NT2/D1 (cell line): ENCODE measurements around the gene ADAM22.

Source experiments
- DNase-seq: peaks from one replicate; pipeline ENCODE4 v3.0.0-alpha.2; 2011; ENCODE audit warnings: low read depth, low spot score
- H3K27me3 ChIP-seq: 2 replicates; pipeline ENCODE4 v1.6.0; 2011; ENCODE audit warnings: mild to moderate bottlenecking; ENCODE audit not compliant: insufficient read length, insufficient read depth
- H3K36me3 ChIP-seq: 2 replicates; pipeline ENCODE4 v1.6.1; 2011; ENCODE audit warnings: mild to moderate bottlenecking, low read length, mixed read lengths; ENCODE audit not compliant: insufficient read depth, insufficient read length
- H3K4me1 ChIP-seq: 2 replicates; pipeline ENCODE4 v1.5.1; 2011; ENCODE audit not compliant: insufficient read depth, insufficient read length
- H3K4me3 ChIP-seq: 2 replicates; pipeline ENCODE4 v1.5.1; 2011; ENCODE audit warnings: low read depth; ENCODE audit not compliant: insufficient read length
- H3K9ac ChIP-seq: 2 replicates; pipeline ENCODE4 v1.6.0; 2011; ENCODE audit warnings: low read depth; ENCODE audit not compliant: insufficient read length
- H3K9me3 ChIP-seq: 2 replicates; pipeline ENCODE4 v1.5.1; 2011; ENCODE audit warnings: mild to moderate bottlenecking, low read length; ENCODE audit not compliant: insufficient read depth
- SUZ12 ChIP-seq: IDR thresholded peaks from 2 replicates; pipeline ENCODE4 v1.6.1; 2011; ENCODE audit not compliant: insufficient read length, insufficient read depth; ENCODE audit errors: extremely low read depth
- YY1 ChIP-seq: IDR thresholded peaks from 2 replicates; pipeline ENCODE4 v1.6.1; 2011; ENCODE audit not compliant: insufficient read length, insufficient read depth
- ZNF274 ChIP-seq: IDR thresholded peaks from 2 replicates; pipeline ENCODE4 v1.6.1; 2011; ENCODE audit warnings: mild to moderate bottlenecking, low read depth, low read length

Gene ADAM22

GRCh38 chr7:88226201-88226600 lies 292.1 kb downstream of the ADAM22 start:
- Histone ChIP-seq H3K9ac (no peak overlapping the region), H3K9me3 (no peaks in the 10 kb centered on the region), H3K36me3 (no peaks in the 10 kb centered on the region), H3K4me3 (no peak overlapping the region), H3K27me3 (no peaks in the 10 kb centered on the region), H3K4me1 (no peaks in the 10 kb centered on the region)
- DNase-seq, result no peak
- TF ChIP-seq SUZ12 (no peak), YY1 (no peak), ZNF274 (no peak)

GRCh38 chr7:88226886-88227516 lies 292.9 kb downstream of the ADAM22 start:
- no peaks in the 10 kb centered on the region for H3K27me3 ChIP-seq
- DNase-seq, result no peak
- TF ChIP-seq ZNF274, result no peak
- no peak for TF ChIP-seq YY1
- no peak for TF ChIP-seq SUZ12

DNA sequence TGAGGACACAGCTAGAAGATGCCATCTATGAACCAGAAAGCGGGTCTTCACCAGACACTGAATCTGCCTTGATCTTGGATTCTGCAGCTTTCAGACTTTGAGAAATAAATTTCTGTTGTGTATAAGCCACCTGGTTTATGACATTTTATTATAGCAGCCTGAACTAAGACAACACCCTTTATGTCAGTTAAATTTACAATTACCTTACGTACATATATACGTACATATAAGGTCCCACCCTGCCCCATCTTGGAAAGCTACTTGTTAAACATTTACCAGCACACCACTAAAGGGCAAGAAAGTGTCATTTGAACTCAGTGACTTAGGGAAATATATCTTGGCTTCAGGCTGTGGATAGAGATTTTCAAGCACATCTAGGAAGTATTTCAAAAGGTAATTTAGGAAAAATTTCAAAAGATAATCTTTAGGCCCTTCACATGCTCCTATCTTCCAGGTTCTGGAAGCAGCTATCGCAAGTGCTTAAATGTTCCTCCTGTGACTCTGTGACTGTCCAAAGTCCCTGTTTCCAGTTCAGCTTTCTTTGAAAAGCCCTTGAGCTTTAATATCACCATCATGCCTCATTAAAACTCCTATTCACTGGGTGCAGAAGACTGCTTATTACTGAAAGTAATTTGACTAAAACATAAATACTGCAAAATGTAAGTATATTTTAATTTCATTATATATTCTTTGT lies 295.4 kb downstream of the ADAM22 start:
- TF ChIP-seq ZNF274 (no peak), SUZ12 (no peak), YY1 (no peak)
- Histone ChIP-seq H3K4me1 (no peaks in the 10 kb centered on the region), H3K9ac (no peak overlapping the region), H3K36me3 (no peaks in the 10 kb centered on the region), H3K27me3 (no peaks in the 10 kb centered on the region), H3K4me3 (no peak overlapping the region), H3K9me3 (no peaks in the 10 kb centered on the region)
- no peak for DNase-seq

More at GRCh38 chr7:88226886-88227516, 292.9 kb downstream of the ADAM22 start:
- Histone ChIP-seq H3K4me1 (no peaks in the 10 kb centered on the region), H3K9ac (no peak overlapping the region), H3K4me3 (no peak overlapping the region), H3K36me3 (no peaks in the 10 kb centered on the region), H3K9me3 (no peaks in the 10 kb centered on the region)

- Histone ChIP-seq H3K9ac (no peak overlapping the region), H3K27me3 (no peaks in the 10 kb centered on the region), H3K4me3 (no peak overlapping the region), H3K36me3 (no peaks in the 10 kb centered on the region), H3K4me1 (no peaks in the 10 kb centered on the region), H3K9me3 (no peaks in the 10 kb centered on the region)
- TF ChIP-seq ZNF274 (no peak), YY1 (no peak), SUZ12 (no peak)
- DNase-seq, result no peak
Measured at GRCh38 chr7:88230646-88231045, 296.6 kb downstream of the ADAM22 start.

- no peak overlapping the region for H3K4me3 ChIP-seq
- H3K9ac ChIP-seq, result no peak overlapping the region
- H3K9me3 ChIP-seq, result no peaks in the 10 kb centered on the region
- H3K27me3 ChIP-seq, result no peaks in the 10 kb centered on the region
- H3K4me1 ChIP-seq, result no peaks in the 10 kb centered on the region
- H3K36me3 ChIP-seq, result no peaks in the 10 kb centered on the region
- TF ChIP-seq SUZ12 (no peak), YY1 (no peak), ZNF274 (no peak)
- no peak for DNase-seq
Measured at GRCh38 chr7:88233828-88234227, 299.8 kb downstream of the ADAM22 start.

GRCh38 chr7:88239852-88240251 lies 305.8 kb downstream of the ADAM22 start:
- H3K4me3 ChIP-seq, result no peak overlapping the region
- DNase-seq, result no peak
- H3K9me3 ChIP-seq, result no peaks in the 10 kb centered on the region
- H3K36me3 ChIP-seq, result no peaks in the 10 kb centered on the region
- no peaks in the 10 kb centered on the region for H3K27me3 ChIP-seq
- TF ChIP-seq SUZ12 (no peak), YY1 (no peak), ZNF274 (no peak)
- no peak overlapping the region for H3K9ac ChIP-seq
- H3K4me1 ChIP-seq, result no peaks in the 10 kb centered on the region

DNA sequence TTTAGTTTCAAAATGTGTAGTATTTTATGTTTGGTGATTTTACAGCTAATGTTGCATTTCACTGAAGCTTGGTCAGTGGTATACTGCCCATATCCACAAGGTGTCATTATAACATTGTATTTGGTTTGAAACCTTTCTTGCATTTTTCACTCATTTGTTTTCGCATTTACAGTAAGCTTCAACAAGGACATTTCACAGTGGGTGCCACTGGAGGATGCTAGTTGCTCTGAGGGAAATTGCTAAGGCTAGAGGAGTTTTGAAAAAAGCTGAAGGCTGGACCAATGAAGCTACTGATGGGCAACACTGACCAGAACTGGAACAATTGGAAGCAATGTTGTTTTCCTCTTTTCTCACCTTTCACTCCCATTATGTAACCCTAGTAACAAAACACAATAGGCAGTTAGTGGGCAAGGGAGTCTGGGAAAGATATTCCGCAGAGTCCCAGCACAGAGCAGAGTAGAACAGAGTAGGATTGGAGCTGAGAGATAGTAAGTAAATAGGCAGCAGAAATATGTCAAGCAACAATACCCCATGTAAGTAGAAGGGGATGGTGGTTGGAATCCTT lies 309.4 kb downstream of the ADAM22 start:
- TF ChIP-seq SUZ12, result no peak
- no peak for TF ChIP-seq ZNF274
- no peak for TF ChIP-seq YY1
- no peak for DNase-seq
- no peak overlapping the region for H3K4me3 ChIP-seq

More for the DNA sequence above, 309.4 kb downstream of the ADAM22 start:
- Histone ChIP-seq H3K36me3 (no peaks in the 10 kb centered on the region), H3K4me1 (no peaks in the 10 kb centered on the region), H3K27me3 (no peaks in the 10 kb centered on the region), H3K9me3 (no peaks in the 10 kb centered on the region), H3K9ac (no peak overlapping the region)
